GM21360 (cell line): Measurements from ENCODE around the gene RAD51B.

Experiments used
- ATAC-seq: cut with Tn5 transposase; IDR thresholded peaks from one replicate; pipeline ENCODE4 v1.9.1; 2021; ENCODE audit warnings: mild to moderate bottlenecking, moderate library complexity; ENCODE audit not compliant: unreplicated experiment

The RAD51B gene

GRCh38 chr14:68632054-68632895, 812.7 kb downstream of the RAD51B start:
- ATAC-seq, result no peak

GRCh38 chr14:68633131-68633991, 813.8 kb downstream of the RAD51B start:
- ATAC-seq, result no peak

- ATAC-seq, result no peak
Measured at GRCh38 chr14:68634332-68634731, 814.8 kb downstream of the RAD51B start.

GRCh38 chr14:68634874-68635595, 815.5 kb downstream of the RAD51B start:
- ATAC-seq, result no peak

GRCh38 chr14:68636597-68636996, 817.0 kb downstream of the RAD51B start:
- ATAC-seq, result no peak

- ATAC-seq, result no peak
Measured at GRCh38 chr14:68637106-68638021, 817.8 kb downstream of the RAD51B start.

- ATAC-seq, result no peak
Measured at GRCh38 chr14:68638141-68638999, 818.8 kb downstream of the RAD51B start.

- no peak for ATAC-seq
Measured at GRCh38 chr14:68639000-68639757, 819.6 kb downstream of the RAD51B start.

- ATAC-seq, result no peak
Measured at GRCh38 chr14:68639758-68640574, 820.4 kb downstream of the RAD51B start.

GRCh38 chr14:68643673-68644072, 824.1 kb downstream of the RAD51B start:
- no peak for ATAC-seq

GRCh38 chr14:68644101-68644500, 824.5 kb downstream of the RAD51B start:
- ATAC-seq, result no peak

GRCh38 chr14:68645371-68645770, 825.8 kb downstream of the RAD51B start:
- no peak for ATAC-seq

- ATAC-seq, result no peak
Measured at GRCh38 chr14:68649476-68650189, 830.1 kb downstream of the RAD51B start.

- ATAC-seq, result no peak
Measured at GRCh38 chr14:68650404-68650994, 830.9 kb downstream of the RAD51B start.

GRCh38 chr14:68651075-68651474, 831.5 kb downstream of the RAD51B start:
- ATAC-seq, result no peak

GRCh38 chr14:68651652-68652432, 832.3 kb downstream of the RAD51B start:
- ATAC-seq, result no peak
